Uterus (tissue), 4 donors: ENCODE results near the gene FOXA2. TPM values are rescaled to one million over a fixed set of nuclear protein-coding genes. Genes with fewer than 3 reads are reported as not detected.

Source experiments
- DNase-seq, 2 donors: peaks; one replicate each; pipeline ENCODE4 v3.0.0-alpha.2; 2019 to 2020
- H3K27ac ChIP-seq, 2 donors: fragments of 200-600 bp; sonication (generic); 1 replicate in 1 of 2; 2 replicates in 1 of 2; pipeline ENCODE4 v1.5.1; 2016 to 2018
- H3K27me3 ChIP-seq, 2 donors: fragments of 200-600 bp; sonication (generic); one replicate each; pipeline ENCODE4 v1.5.1; 2018 to 2019; ENCODE audit warnings: control low read depth in 1 of 2
- H3K36me3 ChIP-seq, 2 donors: fragments of 200-600 bp; sonication (generic); one replicate each; pipeline ENCODE4 v1.5.1; 2019; ENCODE audit warnings: control low read depth in 1 of 2
- H3K4me1 ChIP-seq, 2 donors: fragments of 200-600 bp; sonication (generic); one replicate each; pipeline ENCODE4 v1.5.1; 2018 to 2019; ENCODE audit warnings: control low read depth in 1 of 2
- H3K4me3 ChIP-seq, 2 donors: fragments of 200-600 bp; sonication (generic); 1 replicate in 1 of 2; 2 replicates in 1 of 2; pipeline ENCODE4 v1.5.1; 2018 to 2019; ENCODE audit warnings: mild to moderate bottlenecking in 1 of 2
- H3K9me3 ChIP-seq, 2 donors: fragments of 200-600 bp; sonication (generic); one replicate each; pipeline ENCODE4 v1.5.1; 2019; ENCODE audit warnings: control low read depth in 1 of 2
- POLR2A ChIP-seq, 2 donors: fragments of 450-650 bp; IDR thresholded peaks; one replicate each; pipeline ENCODE4 v1.6.1; 2016; ENCODE audit warnings: antibody characterized with exemption in 2 of 2, mild to moderate bottlenecking in 1 of 2, moderate library complexity in 1 of 2
- intact Hi-C: fragments of 100-400 bp; cut with DNase I; formaldehyde crosslinking; loops from one replicate; pipeline ENCODE4 v1.15.1; 2023; ENCODE audit warnings: low total_unique reads
- small RNA-seq: library from RNA; depleted of rRNA; stranded (forward); fragments of <200 nt; gene quantifications from one replicate; pipeline ENCODE3, GENCODE V24; 2016
- total RNA-seq, 4 donors: library from RNA; depleted of rRNA in 3 of 4; stranded (reverse); fragments of >200 nt in 3 of 4; gene quantifications; one replicate each; pipeline versions ENCODE4 v1.1.0 to v1.2.4, GENCODE V29; 2014 to 2023
- TF ChIP-seq, protein P1 (sequence below), 4 experiments: fragments of 200-600 bp in 2 of 4; fragments of 450-650 bp in 2 of 4; sonication (generic) in 2 of 4; IDR thresholded peaks; one replicate each; pipeline ENCODE4 v1.5.1; 2016 to 2019; ENCODE audit warnings: antibody characterized with exemption in 4 of 4, mild to moderate bottlenecking in 2 of 4, moderate library complexity in 1 of 4
- donor health status: DM: yes; HTN: yes; CAD: no.

FOXA2 gene
- total RNA-seq, 4 donors from 2014 or later: 0.14 TPM; not detected in 3

DNA sequence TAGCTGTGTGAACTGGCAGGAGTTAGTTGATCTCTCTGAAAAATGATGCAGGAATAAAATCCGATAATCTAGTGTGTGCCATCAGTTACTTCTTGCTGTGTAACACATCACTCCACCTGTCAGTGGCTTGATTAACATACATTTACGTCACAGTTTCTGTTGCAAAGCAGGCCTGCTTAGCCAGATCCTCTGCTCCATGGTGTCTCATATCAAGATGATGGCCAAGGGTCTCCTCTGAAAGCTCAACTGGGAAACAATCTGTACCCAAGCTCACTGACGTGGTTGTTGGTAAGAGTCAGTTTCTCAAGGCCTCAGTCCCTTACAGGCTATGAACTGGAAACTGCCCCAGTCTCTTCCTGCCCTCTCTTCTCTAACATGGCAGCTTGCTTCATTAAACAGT, 51.8 kb downstream of the FOXA2 start:
- no peaks in the 10 kb centered on the region for H3K36me3 ChIP-seq
- H3K27ac ChIP-seq: no peak overlapping the region
- H3K27me3 ChIP-seq: no peaks in the 10 kb centered on the region
- TF ChIP-seq POLR2A (IDR thresholded peaks at IDR 0.05): no peak
- TF ChIP-seq, protein P1, sequence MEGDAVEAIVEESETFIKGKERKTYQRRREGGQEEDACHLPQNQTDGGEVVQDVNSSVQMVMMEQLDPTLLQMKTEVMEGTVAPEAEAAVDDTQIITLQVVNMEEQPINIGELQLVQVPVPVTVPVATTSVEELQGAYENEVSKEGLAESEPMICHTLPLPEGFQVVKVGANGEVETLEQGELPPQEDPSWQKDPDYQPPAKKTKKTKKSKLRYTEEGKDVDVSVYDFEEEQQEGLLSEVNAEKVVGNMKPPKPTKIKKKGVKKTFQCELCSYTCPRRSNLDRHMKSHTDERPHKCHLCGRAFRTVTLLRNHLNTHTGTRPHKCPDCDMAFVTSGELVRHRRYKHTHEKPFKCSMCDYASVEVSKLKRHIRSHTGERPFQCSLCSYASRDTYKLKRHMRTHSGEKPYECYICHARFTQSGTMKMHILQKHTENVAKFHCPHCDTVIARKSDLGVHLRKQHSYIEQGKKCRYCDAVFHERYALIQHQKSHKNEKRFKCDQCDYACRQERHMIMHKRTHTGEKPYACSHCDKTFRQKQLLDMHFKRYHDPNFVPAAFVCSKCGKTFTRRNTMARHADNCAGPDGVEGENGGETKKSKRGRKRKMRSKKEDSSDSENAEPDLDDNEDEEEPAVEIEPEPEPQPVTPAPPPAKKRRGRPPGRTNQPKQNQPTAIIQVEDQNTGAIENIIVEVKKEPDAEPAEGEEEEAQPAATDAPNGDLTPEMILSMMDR (IDR thresholded peaks at IDR 0.05): no peak
- H3K4me3 ChIP-seq: no peak overlapping the region
- H3K4me1 ChIP-seq: no peaks in the 10 kb centered on the region
- H3K9me3 ChIP-seq: no peaks in the 10 kb centered on the region
- intact Hi-C loops: no loop called here
- DNase-seq: no peak

DNA sequence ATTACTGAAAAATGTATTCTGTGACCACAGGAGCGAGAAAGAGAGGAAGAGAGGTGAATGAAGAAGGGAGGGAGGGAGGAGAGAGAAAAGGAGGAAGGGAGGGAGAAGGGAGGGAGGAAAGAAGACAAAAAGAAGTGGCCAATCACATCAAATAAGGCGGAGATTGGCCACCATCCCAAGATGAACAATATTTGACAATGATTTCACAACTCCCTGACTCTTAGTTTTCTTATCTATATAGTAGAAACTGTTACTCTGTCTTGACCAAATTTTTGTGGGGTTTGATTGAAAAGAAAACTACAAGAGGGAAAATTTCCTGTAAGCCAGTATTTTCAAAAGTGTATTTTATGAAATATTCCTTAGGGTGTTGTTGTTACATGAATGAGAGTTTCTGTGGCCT, 52.6 kb downstream of the FOXA2 start:
- H3K9me3 ChIP-seq: no peaks in the 10 kb centered on the region
- H3K27me3 ChIP-seq: no peaks in the 10 kb centered on the region
- no peak overlapping the region for H3K27ac ChIP-seq
- intact Hi-C loops: no loop called here
- H3K4me1 ChIP-seq: no peaks in the 10 kb centered on the region
- H3K4me3 ChIP-seq: no peak overlapping the region
- TF ChIP-seq POLR2A (IDR thresholded peaks at IDR 0.05): no peak
- TF ChIP-seq, protein P1 (IDR thresholded peaks at IDR 0.05): no peak
- no peak for DNase-seq
- no peaks in the 10 kb centered on the region for H3K36me3 ChIP-seq

DNA sequence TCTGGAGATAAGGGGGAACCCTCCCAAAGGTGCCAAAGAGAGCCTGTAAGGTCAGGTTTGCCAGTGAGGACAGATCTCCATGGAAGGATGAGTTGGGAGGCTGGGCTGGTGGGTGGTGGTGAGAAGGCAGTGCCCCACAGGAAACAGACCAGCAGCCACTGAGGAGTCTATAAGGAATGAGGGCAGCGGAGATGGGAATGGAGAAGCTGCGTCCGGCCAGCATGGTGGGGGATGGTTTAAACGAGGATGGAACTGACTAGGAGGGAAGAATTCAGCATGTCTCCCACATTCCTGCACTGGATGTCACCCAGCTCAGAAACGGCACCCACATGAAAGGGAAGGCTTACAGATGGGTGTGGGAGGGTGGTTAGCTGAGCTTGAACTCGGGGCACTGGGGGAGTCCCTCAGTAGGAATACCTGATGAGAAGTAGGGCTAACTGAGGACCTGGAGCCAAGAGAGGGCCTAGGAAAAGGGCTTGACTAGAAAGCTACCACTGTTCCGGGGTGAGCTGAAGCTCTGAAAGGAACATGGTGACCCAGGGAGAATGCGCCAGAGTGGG, 53.2 kb downstream of the FOXA2 start:
- H3K9me3 ChIP-seq: no peaks in the 10 kb centered on the region
- TF ChIP-seq, protein P1 (IDR thresholded peaks at IDR 0.05): no peak
- TF ChIP-seq POLR2A (IDR thresholded peaks at IDR 0.05): no peak
- no peak overlapping the region for H3K27ac ChIP-seq
- no peaks in the 10 kb centered on the region for H3K36me3 ChIP-seq
- no peak for DNase-seq
- intact Hi-C loops: no loop called here
- no peak overlapping the region for H3K4me3 ChIP-seq
- no peaks in the 10 kb centered on the region for H3K4me1 ChIP-seq
- no peaks in the 10 kb centered on the region for H3K27me3 ChIP-seq

Small RNAs within 50 kb of the gene (small RNA-seq; reads per million reads assigned to genes)
- not detected for gene LINC00261
